CD4-positive, alpha-beta T cell treated with Interleukin-21 for 1 hour (primary cell): ENCODE measurements around the gene PAX3.

Experiments
- DNase-seq: peaks from one replicate; pipeline ENCODE4 v3.0.0-alpha.2; 2020

PAX3 gene

GRCh38 chr2:222298311-222299150 is at the start of gene PAX3:
TSS of gene PAX3 (minus strand) at chr2:222298998. CDS start at chr2:222298615, 383 bp downstream.
- no peak for DNase-seq

GRCh38 chr2:222341331-222341730 is 42.5 kb upstream of the PAX3 start:
- no peak for DNase-seq

- no peak for DNase-seq
Measured at GRCh38 chr2:222338374-222338773, 39.6 kb upstream of the PAX3 start.

- no peak for DNase-seq
Measured at GRCh38 chr2:222336931-222337330, 38.1 kb upstream of the PAX3 start.

GRCh38 chr2:222336442-222336841 is 37.6 kb upstream of the PAX3 start:
- DNase-seq: no peak

GRCh38 chr2:222334914-222335313 is 36.1 kb upstream of the PAX3 start:
- no peak for DNase-seq

- no peak for DNase-seq
Measured at GRCh38 chr2:222333397-222333796, 34.6 kb upstream of the PAX3 start.

- DNase-seq: no peak
Measured at GRCh38 chr2:222332116-222332515, 33.3 kb upstream of the PAX3 start.

GRCh38 chr2:222330910-222331309 is 32.1 kb upstream of the PAX3 start:
- DNase-seq: no peak

- DNase-seq: no peak
Measured at GRCh38 chr2:222322236-222322635, 23.4 kb upstream of the PAX3 start.

GRCh38 chr2:222320436-222321395 is 21.9 kb upstream of the PAX3 start:
- no peak for DNase-seq

- DNase-seq: no peak
Measured at GRCh38 chr2:222319586-222320435, 21.0 kb upstream of the PAX3 start.

GRCh38 chr2:222318712-222319585 is 20.2 kb upstream of the PAX3 start:
- peak; percentile 43 for DNase-seq

GRCh38 chr2:222318026-222318711 is 19.4 kb upstream of the PAX3 start:
- DNase-seq: peak; percentile 51

GRCh38 chr2:222315443-222316121 is 16.8 kb upstream of the PAX3 start:
- no peak for DNase-seq

GRCh38 chr2:222313816-222314215 is 15.0 kb upstream of the PAX3 start:
- no peak for DNase-seq

GRCh38 chr2:222311978-222312738 is 13.4 kb upstream of the PAX3 start:
- no peak for DNase-seq

GRCh38 chr2:222311319-222311977 is 12.7 kb upstream of the PAX3 start:
- DNase-seq: no peak

- no peak for DNase-seq
Measured at GRCh38 chr2:222310747-222311318, 12.0 kb upstream of the PAX3 start.
